GM19025 (cell line): ENCODE data around the gene DEF6.

ENCODE experiments used
- ATAC-seq: cut with Tn5 transposase; IDR thresholded peaks from one replicate; pipeline ENCODE4 v1.9.1; 2021; ENCODE audit warnings: mild to moderate bottlenecking, low read depth, moderate library complexity; ENCODE audit not compliant: unreplicated experiment

Gene DEF6

GRCh38 chr6:35297601-35298481 is at the start of gene DEF6:
TSS of gene DEF6 (plus strand) at chr6:35297818. CDS start at chr6:35297857, 39 bp downstream.
- peak; percentile 84 for ATAC-seq

GRCh38 chr6:35248300-35248699 is 49.3 kb upstream of the DEF6 start:
- ATAC-seq: no peak

GRCh38 chr6:35248965-35249364 is 48.7 kb upstream of the DEF6 start:
- ATAC-seq: no peak

GRCh38 chr6:35251949-35252348 is 45.7 kb upstream of the DEF6 start:
- ATAC-seq: no peak

- no peak for ATAC-seq
Observed at GRCh38 chr6:35253249-35253648, 44.4 kb upstream of the DEF6 start.

- no peak for ATAC-seq
Observed at GRCh38 chr6:35258336-35258735, 39.3 kb upstream of the DEF6 start.

- peak; percentile 6 for ATAC-seq
Observed at GRCh38 chr6:35258858-35259193, 38.8 kb upstream of the DEF6 start.

- peak; percentile 89 for ATAC-seq
Observed at GRCh38 chr6:35259194-35259947, 38.2 kb upstream of the DEF6 start, which contains the start of gene ZNF76. TSS of gene ZNF76 (plus strand) at chr6:35259735. CDS start at chr6:35281152, 21,417 bp downstream.

GRCh38 chr6:35259948-35260590 is 37.5 kb upstream of the DEF6 start:
- peak; percentile 32 for ATAC-seq

- no peak for ATAC-seq
Observed at GRCh38 chr6:35260591-35261570, 36.7 kb upstream of the DEF6 start.

- ATAC-seq: no peak
Observed at GRCh38 chr6:35262596-35262995, 35.0 kb upstream of the DEF6 start.

GRCh38 chr6:35264550-35265274 is 32.9 kb upstream of the DEF6 start:
- no peak for ATAC-seq

GRCh38 chr6:35265523-35265922 is 32.1 kb upstream of the DEF6 start:
- ATAC-seq: no peak

GRCh38 chr6:35267446-35267845 is 30.2 kb upstream of the DEF6 start:
- no peak for ATAC-seq

GRCh38 chr6:35267897-35268296 is 29.7 kb upstream of the DEF6 start:
- ATAC-seq: no peak

- ATAC-seq: no peak
Observed at GRCh38 chr6:35272005-35272404, 25.6 kb upstream of the DEF6 start.

- no peak for ATAC-seq
Observed at GRCh38 chr6:35273822-35274559, 23.6 kb upstream of the DEF6 start.

GRCh38 chr6:35275744-35276260 is 21.8 kb upstream of the DEF6 start:
- ATAC-seq: no peak
